ENCODE measurements around the gene HOXA2. TPM values are rescaled to one million over a fixed set of nuclear protein-coding genes. Genes with fewer than 3 reads are reported as not detected.

Gene HOXA2
- total and polyA plus RNA-seq, 2 of the 13 experiments (the other 11 are each of a cell fraction or from before 2014, with no cell fraction given): 0.22 to 0.29 TPM

DNA sequence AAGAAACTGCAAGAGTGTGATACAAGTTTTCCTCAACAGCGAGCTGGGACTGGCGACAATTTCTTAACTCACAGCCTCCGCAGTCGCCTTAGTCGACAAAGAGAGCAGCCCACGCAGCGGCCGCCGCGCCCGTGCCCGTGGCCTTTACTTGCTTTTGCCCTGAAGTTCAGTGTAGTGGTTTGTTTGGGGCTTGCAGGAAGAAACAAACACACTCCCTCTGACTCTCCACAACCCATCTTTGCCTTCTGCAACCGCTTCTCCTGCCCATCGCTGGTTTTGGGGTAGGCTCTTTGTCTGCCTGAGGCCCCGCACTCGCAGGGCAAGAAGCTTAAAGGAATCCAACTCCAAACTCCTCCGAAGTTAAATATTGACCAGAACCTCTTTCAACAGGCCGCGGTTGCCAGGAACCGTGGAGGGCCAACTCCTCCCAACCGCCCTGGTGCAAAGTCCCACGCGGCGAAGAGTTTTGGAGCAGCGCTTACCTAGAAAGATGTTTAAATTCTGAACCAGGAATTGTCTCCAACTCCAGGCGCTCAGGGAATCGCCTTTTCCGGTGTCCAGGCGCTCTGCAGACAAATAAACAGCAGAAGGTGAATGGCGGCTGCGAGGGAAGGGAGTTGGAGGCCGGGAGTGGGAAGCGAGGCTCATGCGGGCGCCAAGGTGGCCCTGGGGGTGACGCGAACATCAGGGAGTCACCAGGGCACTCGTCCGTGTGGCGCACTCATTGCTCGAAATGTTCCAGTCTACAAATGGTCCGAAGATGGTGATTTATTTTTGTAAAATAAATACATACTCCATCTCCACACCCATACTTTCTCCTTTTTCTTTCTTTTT is 19.8 kb upstream of the HOXA2 start (continued):
- TF ChIP-seq ZNF468 (CRISPR knock-in tag; IDR thresholded peaks at IDR 0.05): no peak
- no peak for TF ChIP-seq ZNF703 (CRISPR knock-in tag; IDR thresholded peaks at IDR 0.05; ENCODE audit: borderline replicate concordance)
- TF ChIP-seq, protein P1, sequence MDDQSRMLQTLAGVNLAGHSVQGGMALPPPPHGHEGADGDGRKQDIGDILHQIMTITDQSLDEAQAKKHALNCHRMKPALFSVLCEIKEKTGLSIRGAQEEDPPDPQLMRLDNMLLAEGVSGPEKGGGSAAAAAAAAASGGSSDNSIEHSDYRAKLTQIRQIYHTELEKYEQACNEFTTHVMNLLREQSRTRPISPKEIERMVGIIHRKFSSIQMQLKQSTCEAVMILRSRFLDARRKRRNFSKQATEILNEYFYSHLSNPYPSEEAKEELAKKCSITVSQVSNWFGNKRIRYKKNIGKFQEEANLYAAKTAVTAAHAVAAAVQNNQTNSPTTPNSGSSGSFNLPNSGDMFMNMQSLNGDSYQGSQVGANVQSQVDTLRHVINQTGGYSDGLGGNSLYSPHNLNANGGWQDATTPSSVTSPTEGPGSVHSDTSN (CRISPR knock-in tag; IDR thresholded peaks at IDR 0.05; ENCODE audit: borderline replicate concordance): no peak
- TF ChIP-seq, protein P2, sequence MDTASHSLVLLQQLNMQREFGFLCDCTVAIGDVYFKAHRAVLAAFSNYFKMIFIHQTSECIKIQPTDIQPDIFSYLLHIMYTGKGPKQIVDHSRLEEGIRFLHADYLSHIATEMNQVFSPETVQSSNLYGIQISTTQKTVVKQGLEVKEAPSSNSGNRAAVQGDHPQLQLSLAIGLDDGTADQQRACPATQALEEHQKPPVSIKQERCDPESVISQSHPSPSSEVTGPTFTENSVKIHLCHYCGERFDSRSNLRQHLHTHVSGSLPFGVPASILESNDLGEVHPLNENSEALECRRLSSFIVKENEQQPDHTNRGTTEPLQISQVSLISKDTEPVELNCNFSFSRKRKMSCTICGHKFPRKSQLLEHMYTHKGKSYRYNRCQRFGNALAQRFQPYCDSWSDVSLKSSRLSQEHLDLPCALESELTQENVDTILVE (CRISPR knock-in tag; IDR thresholded peaks at IDR 0.05): peak; percentile 47; the same call in 1 of the 2 replicates
- TF ChIP-seq, protein P3, sequence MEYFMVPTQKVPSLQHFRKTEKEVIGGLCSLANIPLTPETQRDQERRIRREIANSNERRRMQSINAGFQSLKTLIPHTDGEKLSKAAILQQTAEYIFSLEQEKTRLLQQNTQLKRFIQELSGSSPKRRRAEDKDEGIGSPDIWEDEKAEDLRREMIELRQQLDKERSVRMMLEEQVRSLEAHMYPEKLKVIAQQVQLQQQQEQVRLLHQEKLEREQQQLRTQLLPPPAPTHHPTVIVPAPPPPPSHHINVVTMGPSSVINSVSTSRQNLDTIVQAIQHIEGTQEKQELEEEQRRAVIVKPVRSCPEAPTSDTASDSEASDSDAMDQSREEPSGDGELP (IDR thresholded peaks at IDR 0.05; ENCODE audit: borderline replicate concordance, low read depth): no peak
- peak; percentile 82 for TF ChIP-seq HNF4G (IDR thresholded peaks at IDR 0.05; ENCODE audit: borderline replicate concordance, low read depth, low read length)
- peak; percentile 60; the same call in 1 of the 2 replicates for TF ChIP-seq HNF4G (CRISPR knock-in tag; IDR thresholded peaks at IDR 0.05; ENCODE audit: borderline replicate concordance, low read depth)
- TF ChIP-seq, protein P4, sequence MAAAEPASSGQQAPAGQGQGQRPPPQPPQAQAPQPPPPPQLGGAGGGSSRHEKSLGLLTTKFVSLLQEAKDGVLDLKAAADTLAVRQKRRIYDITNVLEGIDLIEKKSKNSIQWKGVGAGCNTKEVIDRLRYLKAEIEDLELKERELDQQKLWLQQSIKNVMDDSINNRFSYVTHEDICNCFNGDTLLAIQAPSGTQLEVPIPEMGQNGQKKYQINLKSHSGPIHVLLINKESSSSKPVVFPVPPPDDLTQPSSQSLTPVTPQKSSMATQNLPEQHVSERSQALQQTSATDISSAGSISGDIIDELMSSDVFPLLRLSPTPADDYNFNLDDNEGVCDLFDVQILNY (CRISPR knock-in tag; conservative IDR thresholded peaks at IDR 0.05): no peak
- peak; percentile 87 for TF ChIP-seq ZFX (CRISPR knock-in tag; IDR thresholded peaks at IDR 0.05; ENCODE audit: low read depth)
- TF ChIP-seq, protein P5, sequence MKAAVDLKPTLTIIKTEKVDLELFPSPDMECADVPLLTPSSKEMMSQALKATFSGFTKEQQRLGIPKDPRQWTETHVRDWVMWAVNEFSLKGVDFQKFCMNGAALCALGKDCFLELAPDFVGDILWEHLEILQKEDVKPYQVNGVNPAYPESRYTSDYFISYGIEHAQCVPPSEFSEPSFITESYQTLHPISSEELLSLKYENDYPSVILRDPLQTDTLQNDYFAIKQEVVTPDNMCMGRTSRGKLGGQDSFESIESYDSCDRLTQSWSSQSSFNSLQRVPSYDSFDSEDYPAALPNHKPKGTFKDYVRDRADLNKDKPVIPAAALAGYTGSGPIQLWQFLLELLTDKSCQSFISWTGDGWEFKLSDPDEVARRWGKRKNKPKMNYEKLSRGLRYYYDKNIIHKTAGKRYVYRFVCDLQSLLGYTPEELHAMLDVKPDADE (CRISPR knock-in tag; IDR thresholded peaks at IDR 0.05): no peak
- TF ChIP-seq ZFP36L1 (CRISPR knock-in tag; IDR thresholded peaks at IDR 0.05): peak; percentile 48; the same call in 1 of the 2 replicates
- TF ChIP-seq ZSCAN21 (CRISPR knock-in tag; IDR thresholded peaks at IDR 0.05; ENCODE audit: borderline replicate concordance): peak; percentile 63; the same call in 1 of the 2 replicates
- TF ChIP-seq ZNF251 (CRISPR knock-in tag; IDR thresholded peaks at IDR 0.05): no peak
- no peak for TF ChIP-seq TP53 (CRISPR knock-in tag; conservative IDR thresholded peaks at IDR 0.05)
- TF ChIP-seq SMAD3 (CRISPR knock-in tag; IDR thresholded peaks at IDR 0.05): 0 out of 2 replicates have a peak, but pooled peaks have one; percentile 33
- TF ChIP-seq KDM2A (CRISPR knock-in tag; IDR thresholded peaks at IDR 0.05; ENCODE audit: borderline replicate concordance, low read depth): peak; percentile 82
- no peak for TF ChIP-seq ZNF432 (CRISPR knock-in tag; IDR thresholded peaks at IDR 0.05; ENCODE audit: borderline replicate concordance)
- TF ChIP-seq GFI1 (CRISPR knock-in tag; IDR thresholded peaks at IDR 0.05; ENCODE audit: borderline replicate concordance): 0 out of 2 replicates have a peak, but pooled peaks have one; percentile 55
- TF ChIP-seq REXO4 (CRISPR knock-in tag; IDR thresholded peaks at IDR 0.05; ENCODE audit: borderline replicate concordance): no peak
- TF ChIP-seq ZNF781 (CRISPR knock-in tag; IDR thresholded peaks at IDR 0.05; ENCODE audit: borderline replicate concordance, not compliant biosample characterization): peak; percentile 60

Measured in HepG2 (cell line).